ENCODE results near the gene ANKRD55. TPM values are rescaled to one million over a fixed set of nuclear protein-coding genes. Genes with fewer than 3 reads are reported as not detected.
"Not testable (repeated sequence)": the region's sequence is repeated elsewhere in the genome, so short reads cannot be mapped to it uniquely, and the experiment has no call there.

The ANKRD55 gene
- total RNA-seq, 2 donors from 2014 or later = 0.29 TPM; not detected in 1

DNA sequence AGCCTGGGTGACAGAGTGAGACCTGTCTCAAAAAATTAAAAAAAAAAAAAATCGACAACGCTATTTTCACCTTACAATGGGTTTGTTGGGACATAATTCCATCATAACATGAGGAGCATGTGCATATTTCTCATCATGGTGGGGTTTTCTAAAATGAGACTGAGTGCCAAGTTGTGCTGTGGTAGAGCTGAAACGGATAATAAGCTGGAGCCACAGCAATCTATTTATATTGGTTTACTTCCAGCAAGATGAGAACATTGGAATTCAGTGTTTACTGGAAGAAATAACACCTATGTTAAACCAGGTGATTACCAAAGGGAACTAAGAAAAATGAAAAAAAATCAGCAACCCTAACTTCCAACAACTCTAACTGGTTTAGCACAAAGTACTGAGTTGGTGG, 136.1 kb downstream of the ANKRD55 start:
- intact Hi-C loops (cut with DNase I) = no loop called here
- DNase-seq (no peak), ATAC-seq (no peak)

DNA sequence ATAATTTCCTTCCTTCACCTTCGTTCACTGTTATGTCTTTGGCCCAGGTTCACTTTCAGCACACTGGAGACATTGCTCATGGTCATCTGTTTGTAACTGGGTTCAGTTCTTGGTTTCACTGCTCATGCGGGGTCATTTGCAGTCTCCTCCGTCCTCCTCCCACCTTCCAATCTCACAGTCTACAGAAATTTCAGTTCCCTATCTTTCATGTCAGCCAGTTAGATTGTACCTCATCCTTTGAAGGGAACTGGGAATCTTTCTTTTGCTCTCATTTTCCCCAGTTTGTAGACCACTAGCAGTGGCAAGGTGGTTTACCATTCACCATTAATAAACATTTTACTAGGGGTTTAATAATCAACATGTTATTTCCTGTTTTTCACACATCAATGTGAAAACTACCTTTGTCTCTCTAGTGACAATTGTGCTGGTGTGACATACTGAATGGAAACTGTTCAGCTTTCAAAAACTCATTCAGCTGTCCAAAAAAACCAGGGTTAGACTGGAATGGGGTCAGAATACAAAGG, 137.5 kb downstream of the ANKRD55 start:
- intact Hi-C loops (cut with DNase I) = no loop called here
- DNase-seq (no peak), ATAC-seq (no peak)

- intact Hi-C loops (cut with DNase I) = no loop called here
- DNase-seq (no peak), ATAC-seq (no peak)
Observed at GRCh38 chr5:56094579-56095361, 138.4 kb downstream of the ANKRD55 start.

- intact Hi-C loops (cut with DNase I) = no loop called here
- DNase-seq (no peak), ATAC-seq (no peak)
Observed at GRCh38 chr5:56093970-56094369, 139.2 kb downstream of the ANKRD55 start.

DNA sequence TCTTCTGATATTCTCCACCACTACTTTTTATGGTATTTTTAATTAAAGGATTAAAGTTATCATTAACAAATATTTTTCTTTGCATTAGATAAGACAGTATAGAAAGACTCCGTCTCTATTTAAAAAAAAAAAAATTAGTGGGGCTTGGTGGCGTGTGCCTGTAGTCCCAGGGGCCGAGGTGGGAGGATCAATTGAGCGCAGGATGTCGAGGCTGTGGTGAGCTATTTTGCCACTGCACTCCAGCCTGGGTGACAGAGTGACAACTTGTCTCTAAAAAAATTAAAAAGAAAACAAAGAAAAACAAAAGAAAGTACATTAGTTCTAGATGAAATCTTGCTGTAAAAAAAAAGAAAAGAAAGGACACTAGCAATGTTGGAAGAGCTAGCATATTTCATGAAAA, 141.0 kb downstream of the ANKRD55 start:
- ATAC-seq = no peak
- no peak for DNase-seq
- intact Hi-C loops (cut with DNase I) = no loop called here

- DNase-seq (no peak), ATAC-seq (no peak)
- intact Hi-C loops (cut with DNase I) = no loop called here
Observed at GRCh38 chr5:56091664-56092063, 141.5 kb downstream of the ANKRD55 start.

DNA sequence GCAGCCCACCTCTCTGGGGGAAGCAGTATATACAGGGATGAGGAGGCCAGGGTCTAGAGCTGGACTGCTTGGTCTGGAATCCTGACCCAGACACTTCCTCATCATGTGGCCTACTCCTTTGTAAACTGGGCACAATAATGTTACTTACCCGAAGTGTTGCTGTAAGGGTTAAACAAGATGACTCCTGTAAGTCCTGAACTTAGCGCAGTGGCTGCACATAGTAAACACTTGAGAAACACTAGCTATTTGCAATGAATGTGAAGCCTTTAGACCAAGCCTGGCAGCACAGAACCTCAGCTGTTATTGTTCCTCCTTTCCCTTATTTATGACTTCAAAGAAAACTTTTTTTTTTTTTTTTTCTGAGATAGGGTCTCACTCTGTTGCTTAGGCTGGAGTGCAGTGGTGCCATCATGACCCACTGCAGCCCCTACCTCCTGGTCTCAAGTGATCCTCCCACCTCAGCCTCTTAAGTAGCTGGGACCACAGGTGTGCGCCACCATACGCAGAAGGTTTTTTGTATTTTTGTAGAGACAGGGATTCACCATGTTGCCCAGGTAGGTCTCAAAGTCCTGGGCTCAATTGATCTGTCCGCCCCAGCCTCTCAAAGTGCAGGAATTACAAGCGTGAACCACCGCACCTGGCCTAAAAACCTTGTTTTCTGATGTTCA, 142.2 kb downstream of the ANKRD55 start:
- DNase-seq (no peak), ATAC-seq (no peak)
- intact Hi-C loops (cut with DNase I) = no loop called here

GRCh38 chr5:56088967-56089829, 143.9 kb downstream of the ANKRD55 start:
- ATAC-seq (peak; percentile 53 to 87), DNase-seq (no peak)
- intact Hi-C loops (cut with DNase I) = no loop called here

DNA sequence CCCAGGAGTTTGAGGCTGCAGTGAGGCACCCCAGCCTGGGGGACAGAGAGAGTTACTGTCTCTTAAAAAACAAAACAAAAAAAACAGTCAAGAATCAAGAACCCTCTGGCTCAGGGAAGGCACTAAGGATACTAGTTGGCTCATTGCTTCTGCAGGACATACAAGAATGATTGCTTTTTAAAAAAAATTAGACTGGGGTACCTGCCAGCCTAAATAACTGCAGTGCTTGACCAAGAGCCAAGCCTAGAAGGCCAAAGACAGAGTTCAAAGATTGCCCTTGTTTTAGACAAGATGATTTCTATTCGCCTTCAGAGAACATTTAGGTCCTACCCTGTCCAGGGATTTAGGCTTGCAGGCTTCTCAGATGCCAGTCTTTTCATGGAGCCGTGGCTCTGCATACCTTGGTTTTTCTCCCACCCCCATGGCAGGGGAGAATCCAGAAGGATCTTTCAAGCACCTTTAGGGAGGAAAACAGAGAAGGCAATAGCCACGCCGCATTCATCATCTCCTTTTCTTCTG, 144.6 kb downstream of the ANKRD55 start:
- DNase-seq = no peak
- intact Hi-C loops (cut with DNase I) = no loop called here
- peak; percentile 34 to 61 for ATAC-seq

GRCh38 chr5:56085193-56085592, 147.9 kb downstream of the ANKRD55 start:
- ATAC-seq = peak in 1 of 2 donors; percentile 52
- DNase-seq = no peak
- intact Hi-C loops (cut with DNase I) = no loop called here

GRCh38 chr5:56083286-56083854, 149.8 kb downstream of the ANKRD55 start:
- intact Hi-C loops (cut with DNase I) = no loop called here
- ATAC-seq = no peak
- no peak for DNase-seq

GRCh38 chr5:56081053-56081642, 152.0 kb downstream of the ANKRD55 start:
- DNase-seq; intact Hi-C loops (cut with DNase I): not testable (repeated sequence)
- peak in 1 of 2 donors; percentile 33 for ATAC-seq

DNA sequence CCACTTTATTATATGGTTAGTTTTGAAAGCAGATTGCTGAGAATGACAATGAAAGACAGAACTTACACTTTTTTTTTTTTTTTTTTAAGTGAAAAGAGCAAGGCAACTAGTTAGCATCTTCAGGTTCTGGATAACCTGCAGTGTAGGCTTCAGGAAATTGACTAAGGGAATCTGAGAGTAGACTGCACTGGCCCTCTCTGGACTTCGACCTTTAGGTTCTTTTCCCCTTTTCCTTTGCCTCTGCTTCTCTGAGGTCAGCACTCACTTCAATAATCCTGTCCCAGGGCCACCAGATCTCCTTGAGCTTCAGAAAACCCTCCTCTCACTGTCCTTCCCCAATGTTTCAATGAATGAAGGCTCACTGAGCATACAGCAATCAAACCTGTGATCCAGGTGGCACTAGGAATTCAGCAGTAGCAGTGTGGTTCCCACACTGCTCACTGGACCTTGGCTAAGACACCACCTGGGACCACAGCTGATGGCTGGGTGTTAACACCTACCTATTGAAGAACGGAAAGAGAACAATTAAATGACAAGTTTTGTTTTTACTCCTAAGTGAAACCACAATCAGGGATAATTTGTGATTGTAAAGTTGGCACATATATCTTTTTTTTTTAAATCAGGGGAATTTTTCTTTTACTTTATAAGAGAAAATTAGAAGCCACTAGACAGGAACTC, 152.6 kb downstream of the ANKRD55 start:
- DNase-seq (no peak), ATAC-seq (no peak)
- intact Hi-C loops (cut with DNase I) = no loop called here

GRCh38 chr5:56079157-56079500, 154.0 kb downstream of the ANKRD55 start:
- intact Hi-C loops (cut with DNase I); ATAC-seq; DNase-seq: not testable (repeated sequence)

DNA sequence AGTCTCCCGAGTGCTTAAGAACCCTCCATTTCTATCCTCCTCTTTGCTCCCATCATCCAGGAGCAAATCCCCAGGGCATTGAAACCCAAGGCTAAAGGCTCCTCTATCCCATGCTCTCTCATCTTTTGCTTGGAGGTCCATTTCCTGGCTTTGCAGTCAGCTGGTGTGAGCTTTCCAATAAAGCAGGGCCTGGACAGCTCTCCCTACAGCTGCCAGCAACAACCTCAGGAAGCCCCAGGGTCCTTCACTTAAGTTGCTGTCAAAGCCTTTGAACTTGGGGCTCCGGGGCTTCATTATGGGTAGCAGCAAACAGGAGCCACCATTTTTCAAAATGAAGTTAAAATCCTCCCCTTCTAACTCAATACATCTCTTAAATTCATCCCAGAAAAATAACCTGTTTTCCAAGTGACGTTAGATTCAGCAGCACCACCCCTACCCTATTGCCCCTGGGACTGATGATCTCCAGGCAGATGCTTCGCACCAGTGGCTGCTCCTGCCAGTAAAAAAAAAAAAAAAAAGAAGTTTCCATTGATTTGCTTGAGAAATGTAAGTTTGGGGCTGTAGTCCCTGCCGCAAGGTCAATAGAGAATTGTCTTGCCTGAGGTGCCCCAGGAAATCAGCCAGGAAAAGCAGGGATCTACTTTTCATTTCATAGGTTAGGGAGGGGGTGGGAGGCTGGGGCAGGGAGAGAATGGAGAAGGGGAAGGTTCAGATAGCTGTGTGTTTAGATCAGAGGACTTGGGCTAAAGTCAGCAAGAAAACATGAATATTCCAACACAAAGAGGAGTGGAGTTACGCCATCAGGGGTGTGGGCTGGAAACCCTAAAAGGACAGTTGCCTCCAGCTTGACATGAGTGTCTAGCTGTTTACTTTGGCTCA, 154.6 kb downstream of the ANKRD55 start:
- peak; percentile 57 for DNase-seq
- intact Hi-C loops (cut with DNase I) = no loop called here

DNA sequence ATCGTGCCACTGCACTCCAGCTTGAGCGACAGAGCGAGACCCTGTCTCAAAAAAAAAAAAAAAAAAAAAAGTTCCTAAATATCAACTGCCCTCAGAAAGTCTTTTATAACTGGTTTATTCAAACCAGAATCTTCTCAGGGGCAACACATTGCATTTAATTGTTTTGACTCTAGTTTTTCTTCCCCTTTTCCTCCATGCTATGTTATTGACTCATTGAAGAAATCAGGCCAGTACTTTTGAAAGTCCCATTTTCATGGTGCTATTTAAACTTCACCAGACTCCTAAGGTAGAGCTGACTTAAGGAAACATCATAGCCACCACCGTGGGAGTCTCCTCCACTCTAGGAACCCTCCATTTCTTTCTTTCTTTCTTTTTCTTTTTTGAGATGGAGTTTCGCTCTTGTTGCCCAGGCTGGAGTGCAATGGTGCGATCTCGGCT, 155.3 kb downstream of the ANKRD55 start:
- DNase-seq (no peak), ATAC-seq (no peak)
- intact Hi-C loops (cut with DNase I) = no loop called here

More for the DNA sequence above, 154.6 kb downstream of the ANKRD55 start:
- peak; percentile 59 to 78 for ATAC-seq

- ATAC-seq (no peak), DNase-seq (no peak)
- intact Hi-C loops (cut with DNase I) = no loop called here
Observed at GRCh38 chr5:56076486-56076885, 156.6 kb downstream of the ANKRD55 start.

Measured in left cardiac atrium (tissue), 4 donors.